ENCODE results near the gene OCRL.
A peak's percentile ranks its signal among the peaks of the same experiment; 100 is the strongest.
"Not testable (repeated sequence)": the region's sequence is repeated elsewhere in the genome, so short reads cannot be mapped to it uniquely, and the experiment has no call there.

The OCRL gene

DNA sequence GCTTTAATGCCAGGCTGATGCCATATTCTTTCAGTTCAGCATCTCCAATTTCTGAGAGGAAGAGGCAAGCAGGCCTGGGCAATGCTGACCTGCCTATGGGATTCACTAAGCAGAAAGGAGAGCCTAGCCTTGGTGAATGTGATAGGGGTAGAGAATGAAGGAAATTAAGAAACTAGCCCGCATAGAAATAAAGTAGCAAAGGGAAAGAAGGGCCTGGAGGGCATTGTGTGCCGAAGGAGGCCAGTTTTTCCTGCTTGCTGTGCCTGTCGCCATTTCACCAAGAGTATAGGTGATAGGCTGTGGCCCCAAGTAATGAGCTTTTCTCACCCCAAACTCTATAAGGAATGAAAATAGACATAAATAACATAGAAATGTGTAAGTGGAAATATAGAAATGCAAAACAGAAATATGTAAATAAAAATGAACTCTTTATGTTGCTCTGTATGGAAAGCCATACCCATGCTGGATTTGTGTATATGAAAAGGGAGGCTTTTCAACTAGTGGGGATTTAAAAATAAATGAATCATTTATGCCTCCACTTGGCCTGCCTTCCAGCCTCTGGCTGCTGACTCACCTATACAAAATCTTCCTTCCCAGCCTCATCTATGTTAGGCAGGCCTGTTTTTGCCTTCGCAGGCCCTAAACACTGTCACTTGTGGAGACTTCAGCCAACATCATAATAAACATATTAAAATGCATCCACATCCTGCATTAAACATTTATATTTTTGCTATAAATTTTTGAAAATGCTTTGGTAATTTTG, 5.1 kb upstream of the OCRL start:
- DNase-seq, result no peak

GRCh38 chrX:129540722-129541184, 694 bp downstream of the OCRL start:
- peak in 9 of 58 donors; percentile 0 to 41 (median 3) for DNase-seq

GRCh38 chrX:129544780-129545179, 4.7 kb downstream of the OCRL start:
- no peak for DNase-seq

DNA sequence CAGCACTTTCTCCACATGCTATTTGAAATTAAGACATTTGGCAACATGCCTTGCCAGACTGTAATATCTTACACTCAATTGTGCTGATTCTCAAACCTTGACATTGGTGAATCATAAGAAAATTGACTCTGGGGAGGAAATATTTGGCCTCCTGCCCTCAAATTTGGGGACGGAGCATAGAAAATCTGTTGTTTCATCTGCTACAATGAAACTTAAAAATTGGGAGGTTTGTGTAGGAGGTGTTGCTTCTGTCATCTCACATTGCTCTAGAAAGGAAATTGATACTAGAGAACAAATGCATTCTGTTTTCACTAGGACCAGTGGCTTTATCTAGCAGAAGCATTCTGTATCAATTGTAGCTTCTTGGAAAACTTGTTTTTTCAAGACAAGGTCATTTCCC, 5.3 kb downstream of the OCRL start:
- DNase-seq, result no peak

GRCh38 chrX:129549124-129549523, 9.1 kb downstream of the OCRL start:
- DNase-seq, result no peak

DNA sequence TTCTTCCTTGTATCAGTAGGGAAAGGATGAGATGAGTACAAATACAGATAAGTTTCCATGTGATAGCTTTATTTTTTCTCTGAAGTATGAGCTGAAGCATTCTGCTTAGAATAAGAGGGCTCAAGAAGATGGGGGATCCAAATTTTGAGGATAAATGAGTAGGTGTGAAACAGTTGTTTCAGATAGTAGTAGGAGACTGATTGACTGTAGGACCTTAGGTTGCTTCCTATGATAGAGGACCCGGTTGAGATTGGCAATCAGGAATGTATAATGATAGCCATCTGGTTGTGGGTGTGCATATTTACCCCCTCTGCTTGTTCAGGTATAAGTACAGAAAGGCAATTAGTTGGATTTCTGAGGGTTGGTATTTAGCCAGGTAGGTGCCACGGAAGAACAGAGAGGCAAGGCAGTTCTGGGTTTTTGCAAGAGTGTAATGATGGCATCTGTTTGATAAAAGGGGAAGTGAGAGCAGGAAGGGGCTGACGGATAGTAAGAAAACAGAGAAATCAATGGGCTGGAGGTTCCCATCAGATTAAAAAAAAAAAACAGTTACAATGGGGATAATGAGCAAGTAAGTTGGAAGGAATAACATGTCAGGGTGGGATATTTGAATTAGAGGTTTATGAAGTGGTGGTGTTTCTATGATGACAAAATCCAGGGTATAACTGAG, 13.7 kb downstream of the OCRL start:
- no peak for DNase-seq

- DNase-seq, result not testable (repeated sequence)
Observed at GRCh38 chrX:129554816-129555215, 14.8 kb downstream of the OCRL start.

- no peak for DNase-seq
Observed at GRCh38 chrX:129556806-129557315, 16.8 kb downstream of the OCRL start.

- DNase-seq, result no peak
Observed at GRCh38 chrX:129557844-129558480, 17.9 kb downstream of the OCRL start.

- DNase-seq, result no peak
Observed at GRCh38 chrX:129559783-129560182, 19.7 kb downstream of the OCRL start.

DNA sequence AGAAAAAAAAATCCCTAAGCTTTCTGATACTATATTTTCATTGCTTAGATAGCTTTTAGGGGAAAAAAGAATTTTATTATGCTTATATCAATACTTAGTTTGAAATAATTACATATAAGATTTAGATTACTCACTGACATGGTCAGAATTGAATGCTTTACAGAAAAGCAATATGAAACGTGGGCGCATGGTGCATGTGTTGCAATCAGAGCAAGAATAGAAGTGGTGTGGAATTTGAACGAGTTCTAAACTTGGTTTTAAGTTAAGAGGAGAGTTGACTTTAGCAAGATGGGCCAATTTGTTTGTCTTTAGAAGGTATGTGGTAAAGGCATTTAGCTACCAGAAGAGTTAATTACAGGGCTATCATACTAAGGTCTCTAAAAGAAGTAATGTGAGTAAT, 21.4 kb downstream of the OCRL start:
- DNase-seq, result no peak

DNA sequence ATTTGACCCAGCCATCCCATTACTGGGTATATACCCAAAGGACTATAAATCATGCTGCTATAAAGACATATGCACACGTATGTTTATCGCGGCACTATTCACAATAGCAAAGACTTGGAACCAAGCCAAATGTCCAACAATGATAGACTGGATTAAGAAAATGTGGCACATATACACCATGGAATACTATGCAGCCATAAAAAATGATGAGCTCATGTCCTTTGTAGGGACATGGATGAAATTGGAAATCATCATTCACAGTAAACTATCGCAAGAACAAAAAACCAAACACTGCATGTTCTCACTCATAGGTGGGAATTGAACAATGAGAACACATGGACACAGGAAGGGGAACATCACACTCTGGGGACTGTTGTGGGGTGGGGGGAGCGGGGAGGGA, 24.3 kb downstream of the OCRL start:
- DNase-seq, result not testable (repeated sequence)

DNA sequence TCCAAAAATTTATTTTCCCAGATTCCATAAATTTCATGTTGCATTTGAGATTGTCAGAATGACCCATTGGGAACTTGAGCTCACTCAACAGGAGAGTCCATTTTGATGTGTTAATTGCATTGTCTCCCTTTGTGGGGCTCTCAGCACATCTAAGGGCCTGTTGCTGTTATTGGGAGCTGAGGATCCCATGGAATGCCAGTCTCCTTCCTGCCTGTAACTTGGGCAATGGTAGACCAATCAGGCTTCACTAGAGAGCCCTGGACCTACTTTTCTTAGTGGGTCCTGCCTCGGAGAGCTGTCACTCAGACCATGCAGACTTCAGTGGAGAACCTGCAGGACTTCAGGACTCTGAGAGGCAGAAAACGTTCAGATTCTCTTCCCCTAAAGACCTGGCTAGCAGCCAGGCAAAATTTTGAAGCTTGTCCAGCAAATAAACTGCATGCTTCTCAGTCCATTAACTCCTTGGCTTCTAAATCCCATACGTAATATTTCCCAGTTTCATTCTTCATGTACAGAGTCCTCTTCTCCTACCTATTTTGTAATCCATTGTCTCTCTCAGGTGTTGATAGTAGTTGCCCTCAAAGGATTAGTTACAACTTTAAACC, 25.1 kb downstream of the OCRL start:
- no peak for DNase-seq

DNA sequence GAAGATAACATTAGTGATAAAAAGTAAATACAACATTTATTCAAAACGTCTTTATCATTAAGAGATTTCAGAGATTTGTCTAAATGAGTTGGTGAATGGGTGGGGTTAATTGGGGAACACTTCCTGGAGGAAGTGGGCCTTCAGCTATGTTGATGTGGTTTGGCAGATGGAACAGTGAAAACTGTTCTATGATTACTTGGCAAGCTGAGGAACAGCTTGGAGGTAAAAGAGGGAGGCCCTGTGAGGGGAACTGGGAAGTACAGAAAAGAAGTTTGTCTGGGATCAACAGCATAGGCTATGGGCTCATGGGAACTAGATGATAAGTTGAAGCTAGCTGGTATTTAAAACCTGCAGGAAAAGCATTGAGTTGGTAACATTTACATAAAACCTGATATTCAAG, 26.0 kb downstream of the OCRL start:
- no peak for DNase-seq

DNA sequence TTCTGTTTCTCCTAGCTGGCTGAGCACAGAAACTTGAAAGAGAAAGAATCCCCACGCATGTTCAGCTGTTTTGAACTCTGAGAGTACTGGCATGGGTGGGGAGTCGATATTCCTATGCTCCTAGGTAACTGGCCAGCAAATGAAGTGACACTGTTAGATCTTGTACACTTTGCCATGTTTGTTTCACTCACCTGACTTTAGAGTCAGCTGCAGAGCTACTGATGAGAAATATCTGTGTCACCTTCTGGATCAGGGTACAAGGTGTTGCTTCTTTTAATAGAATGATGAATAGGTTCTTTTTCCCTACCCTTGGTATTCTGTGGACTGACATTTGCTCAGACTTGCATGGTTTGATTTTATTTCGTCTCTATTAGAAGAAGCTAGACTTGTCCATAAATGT, 28.3 kb downstream of the OCRL start:
- DNase-seq, result no peak

GRCh38 chrX:129572422-129572821, 32.4 kb downstream of the OCRL start:
- no peak for DNase-seq

GRCh38 chrX:129573652-129574051, 33.6 kb downstream of the OCRL start:
- DNase-seq, result not testable (repeated sequence)

DNA sequence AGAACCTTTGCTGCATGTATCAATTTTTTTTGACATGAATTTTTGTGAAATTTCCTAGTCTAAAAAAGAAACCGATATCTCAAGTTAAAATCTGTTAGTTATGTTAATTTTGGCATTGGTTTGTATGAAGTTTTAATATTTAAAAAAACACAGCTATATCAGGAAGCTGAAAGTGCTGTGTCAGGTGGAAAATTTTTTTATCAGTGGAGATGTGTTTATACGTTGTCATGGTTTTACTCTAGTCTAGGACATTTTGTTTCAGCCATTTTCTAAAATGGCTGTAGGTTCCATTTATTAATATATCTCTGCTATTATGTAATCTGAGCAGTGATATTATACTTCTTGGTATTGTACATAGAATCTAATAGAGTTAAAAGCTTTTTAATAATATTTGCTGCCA, 34.2 kb downstream of the OCRL start:
- DNase-seq, result no peak

GRCh38 chrX:129576539-129576938, 36.5 kb downstream of the OCRL start:
- DNase-seq, result no peak

DNA sequence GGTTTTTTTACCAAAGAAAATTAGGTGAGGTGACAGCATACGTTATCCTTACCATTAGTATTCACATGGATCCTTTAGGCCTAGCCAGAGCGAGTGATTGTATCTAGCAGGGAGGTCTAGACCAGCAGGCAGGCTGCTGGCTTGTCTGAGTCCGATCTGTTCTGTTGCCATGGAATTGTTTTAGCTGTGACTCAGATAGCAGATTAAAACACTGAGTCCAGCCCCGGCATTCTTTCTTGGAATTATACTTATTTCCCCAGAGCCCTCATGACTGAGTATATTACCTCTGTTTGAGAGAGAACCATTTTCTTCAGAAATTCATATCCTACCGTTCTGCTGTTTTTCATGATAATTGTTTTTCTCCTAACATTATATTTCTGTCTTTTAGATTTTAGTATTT, 37.4 kb downstream of the OCRL start:
- DNase-seq, result peak in 4 of 58 donors; percentile 0 to 1 (median 0)

- no peak for DNase-seq
Observed at GRCh38 chrX:129577877-129578276, 37.8 kb downstream of the OCRL start.

GRCh38 chrX:129581904-129582303, 41.8 kb downstream of the OCRL start:
- no peak for DNase-seq
